ENCODE measurements around the gene PSEN2.

PSEN2 gene

GRCh38 chr1:226865590-226865989 is 4.8 kb upstream of the PSEN2 start:
- DNase-seq (ENCODE audit: low read depth): no peak

GRCh38 chr1:226867461-226868054 is 2.9 kb upstream of the PSEN2 start:
- DNase-seq (ENCODE audit: low read depth): no peak

- no peak for DNase-seq (ENCODE audit: low read depth)
Measured at GRCh38 chr1:226868726-226869125, 1.7 kb upstream of the PSEN2 start.

- peak; percentile 3 for DNase-seq (ENCODE audit: low read depth)
Measured at GRCh38 chr1:226870026-226870400, 403 bp upstream of the PSEN2 start.

DNA sequence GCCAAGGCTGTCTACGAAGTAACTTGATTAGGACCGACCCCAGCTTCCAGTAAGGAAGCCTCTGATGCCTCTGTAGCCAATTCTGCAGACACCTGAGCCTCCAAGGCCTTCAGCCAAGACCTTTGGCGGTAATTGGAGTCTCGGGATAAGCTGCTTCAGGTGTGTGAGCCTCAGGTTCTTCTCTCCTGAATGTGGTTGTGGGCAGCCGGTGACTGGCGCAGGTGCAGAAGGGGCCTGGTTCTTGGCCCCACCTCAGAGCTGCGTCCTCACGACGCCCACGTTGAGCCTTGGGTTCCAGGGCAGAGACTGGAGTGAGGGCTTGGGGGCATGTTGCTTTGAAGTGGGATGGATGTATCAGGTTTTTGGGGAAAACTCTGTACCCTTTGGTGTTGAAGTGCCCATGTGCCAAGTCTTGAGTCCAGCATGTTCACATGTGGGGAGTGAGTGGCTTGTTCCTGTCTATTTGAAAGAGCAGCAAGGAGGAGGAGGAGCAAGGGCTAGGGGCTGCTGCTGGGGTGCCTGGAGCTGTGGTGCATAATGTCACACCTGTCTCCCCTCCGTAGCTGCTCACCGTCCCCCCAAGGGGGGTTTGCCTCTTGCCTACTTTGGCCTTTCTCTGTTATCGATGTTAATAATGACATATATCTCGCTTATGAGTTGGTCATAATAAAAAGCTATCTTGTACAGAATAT is 1.4 kb downstream of the PSEN2 start:
- no peak for DNase-seq (ENCODE audit: low read depth)

- DNase-seq (ENCODE audit: low read depth): peak; percentile 4
Measured at GRCh38 chr1:226872437-226872836, 2.0 kb downstream of the PSEN2 start.

DNA sequence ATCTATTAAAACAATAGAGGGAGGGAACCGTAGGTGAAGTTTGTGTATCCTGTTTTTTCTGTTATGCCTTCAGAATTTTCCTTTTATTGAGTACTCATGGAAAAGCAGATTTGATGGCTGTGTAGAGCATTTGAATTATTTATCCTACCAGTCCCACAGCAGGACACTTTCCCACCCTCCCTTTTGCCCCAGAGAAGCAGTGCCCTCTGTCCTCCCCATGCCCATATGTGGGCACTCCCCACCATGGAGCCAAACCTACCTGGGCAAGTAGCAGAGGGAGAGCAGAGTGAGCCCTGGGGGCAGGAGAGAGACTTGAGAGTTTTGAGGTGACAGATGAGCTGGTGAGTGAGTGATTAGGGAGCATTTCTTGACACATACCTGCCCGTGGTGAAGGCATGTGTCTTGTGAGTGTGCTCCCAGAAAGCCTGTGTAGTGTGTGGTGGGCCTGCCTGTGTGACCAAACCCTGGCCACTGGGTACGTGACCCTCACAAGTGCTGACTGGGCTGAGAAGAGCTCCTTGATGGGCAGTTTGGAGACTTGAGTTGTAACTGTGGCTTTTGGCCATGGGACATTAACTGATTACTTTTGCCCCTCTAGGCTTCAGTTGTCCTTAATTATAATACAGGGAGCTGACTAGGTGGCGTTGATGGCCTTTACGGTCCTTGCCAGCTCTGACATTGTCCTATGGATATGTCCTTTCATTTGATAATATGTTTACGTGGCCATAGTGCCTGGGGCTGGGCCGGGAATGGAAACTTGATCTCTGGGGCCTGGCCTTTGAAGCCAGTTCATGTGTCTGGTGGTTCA is 3.6 kb downstream of the PSEN2 start:
- DNase-seq (ENCODE audit: low read depth): no peak

DNA sequence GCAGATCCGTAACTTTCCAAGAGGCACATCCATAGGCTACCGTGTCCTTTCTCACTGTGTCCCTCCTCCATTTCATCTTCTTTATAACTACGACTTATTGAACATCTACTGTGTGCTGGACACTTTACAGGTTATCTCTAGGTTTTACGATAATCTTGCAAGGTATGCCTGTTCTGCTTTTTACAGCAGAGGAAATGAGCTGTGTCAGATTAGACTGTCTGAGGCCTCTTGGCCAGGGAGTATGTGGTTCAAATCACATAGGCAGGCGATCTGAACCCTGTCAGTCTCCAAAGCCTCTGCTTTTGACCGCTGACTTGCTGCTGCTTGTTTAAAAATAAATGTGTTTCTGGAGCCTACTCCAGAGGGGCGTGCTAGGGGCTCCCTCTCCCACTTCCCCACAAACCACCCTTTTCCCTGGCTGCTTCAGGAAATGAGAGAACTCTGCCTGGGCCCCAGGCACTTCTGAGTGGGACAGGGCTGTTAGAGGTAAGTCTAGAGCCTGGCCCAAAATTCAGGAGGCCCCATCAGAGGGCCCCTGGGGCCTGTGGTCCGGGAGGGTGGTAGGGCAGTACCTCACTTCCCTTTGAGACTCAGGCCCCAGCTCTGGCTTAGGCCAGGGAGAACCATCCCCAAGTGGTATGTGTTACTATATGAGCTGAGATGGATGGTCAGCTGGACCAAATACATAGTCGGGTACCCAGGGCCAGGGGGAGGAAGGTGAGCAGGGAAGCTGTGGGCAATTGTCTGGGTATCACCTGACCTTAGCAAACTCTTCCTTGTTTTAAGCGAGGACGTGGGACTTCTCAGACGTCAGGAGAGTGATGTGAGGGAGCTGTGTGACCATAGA is 4.4 kb downstream of the PSEN2 start:
- no peak for DNase-seq (ENCODE audit: low read depth)

- peak; percentile 69 for DNase-seq (ENCODE audit: low read depth)
Measured at GRCh38 chr1:226875641-226876295, 5.4 kb downstream of the PSEN2 start.

DNA sequence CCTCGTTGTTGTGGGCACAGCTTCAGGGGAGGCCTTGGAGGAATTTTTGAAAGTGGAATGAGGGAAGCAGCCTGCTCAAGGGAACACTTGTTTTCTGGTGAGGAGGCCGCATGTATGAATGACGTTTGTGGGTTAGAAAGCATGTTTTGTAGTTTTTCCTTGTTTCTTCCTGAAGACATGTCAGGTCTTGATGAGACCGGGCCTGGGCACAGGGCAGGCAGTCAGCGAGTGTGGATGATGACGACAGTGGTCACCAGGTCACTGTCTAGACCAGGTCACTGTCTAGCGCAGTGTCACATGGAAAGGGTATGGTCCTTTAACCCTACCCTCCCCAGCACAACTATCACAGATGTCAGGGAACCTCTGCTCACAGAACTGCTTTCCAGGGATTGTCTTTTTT is 7.3 kb downstream of the PSEN2 start:
- DNase-seq (ENCODE audit: low read depth): no peak

GRCh38 chr1:226880372-226881287 is 10.2 kb downstream of the PSEN2 start:
- no peak for DNase-seq (ENCODE audit: low read depth)

GRCh38 chr1:226881515-226882185 is 11.2 kb downstream of the PSEN2 start:
- DNase-seq (ENCODE audit: low read depth): no peak

- no peak for DNase-seq (ENCODE audit: low read depth)
Measured at GRCh38 chr1:226882187-226882586, 11.8 kb downstream of the PSEN2 start.

GRCh38 chr1:226882631-226883409 is 12.4 kb downstream of the PSEN2 start:
- DNase-seq (ENCODE audit: low read depth): peak; percentile 42

DNA sequence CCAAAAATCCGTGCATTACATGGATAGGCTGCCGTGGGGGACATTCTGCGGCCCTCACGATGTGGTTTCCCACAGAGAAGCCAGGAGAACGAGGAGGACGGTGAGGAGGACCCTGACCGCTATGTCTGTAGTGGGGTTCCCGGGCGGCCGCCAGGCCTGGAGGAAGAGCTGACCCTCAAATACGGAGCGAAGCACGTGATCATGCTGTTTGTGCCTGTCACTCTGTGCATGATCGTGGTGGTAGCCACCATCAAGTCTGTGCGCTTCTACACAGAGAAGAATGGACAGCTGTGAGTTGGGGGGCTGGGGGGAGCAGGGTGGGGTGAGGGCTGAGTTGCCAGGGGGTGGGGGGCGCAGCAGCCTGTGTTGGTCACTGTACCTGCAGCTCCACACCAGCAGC is 13.2 kb downstream of the PSEN2 start:
- DNase-seq (ENCODE audit: low read depth): no peak

DNA sequence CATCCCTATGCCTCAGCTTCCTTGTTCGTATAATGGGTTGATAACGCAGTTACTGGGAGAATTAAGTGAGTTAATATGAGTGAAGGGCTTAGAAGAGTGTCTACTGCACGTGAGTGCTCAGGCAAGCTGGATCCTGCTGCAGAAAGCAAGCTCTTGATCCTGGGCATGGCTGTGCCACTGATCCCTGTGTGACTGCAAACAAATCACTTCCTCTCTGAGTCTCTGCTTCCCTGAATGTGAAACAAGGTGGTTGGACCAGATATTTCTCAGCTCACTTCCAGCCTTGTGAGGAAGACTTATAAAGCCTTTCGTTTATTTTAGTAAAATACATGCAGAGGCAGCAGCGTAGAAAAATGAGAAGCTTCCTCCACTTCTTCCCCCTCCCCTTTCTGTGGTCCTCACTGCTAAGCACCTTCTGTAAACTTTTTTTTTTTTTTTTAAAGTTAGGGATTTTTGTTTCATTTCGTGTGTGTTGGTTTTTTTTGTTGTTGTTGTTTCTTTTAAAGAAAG is 13.8 kb downstream of the PSEN2 start:
- no peak for DNase-seq (ENCODE audit: low read depth)

DNA sequence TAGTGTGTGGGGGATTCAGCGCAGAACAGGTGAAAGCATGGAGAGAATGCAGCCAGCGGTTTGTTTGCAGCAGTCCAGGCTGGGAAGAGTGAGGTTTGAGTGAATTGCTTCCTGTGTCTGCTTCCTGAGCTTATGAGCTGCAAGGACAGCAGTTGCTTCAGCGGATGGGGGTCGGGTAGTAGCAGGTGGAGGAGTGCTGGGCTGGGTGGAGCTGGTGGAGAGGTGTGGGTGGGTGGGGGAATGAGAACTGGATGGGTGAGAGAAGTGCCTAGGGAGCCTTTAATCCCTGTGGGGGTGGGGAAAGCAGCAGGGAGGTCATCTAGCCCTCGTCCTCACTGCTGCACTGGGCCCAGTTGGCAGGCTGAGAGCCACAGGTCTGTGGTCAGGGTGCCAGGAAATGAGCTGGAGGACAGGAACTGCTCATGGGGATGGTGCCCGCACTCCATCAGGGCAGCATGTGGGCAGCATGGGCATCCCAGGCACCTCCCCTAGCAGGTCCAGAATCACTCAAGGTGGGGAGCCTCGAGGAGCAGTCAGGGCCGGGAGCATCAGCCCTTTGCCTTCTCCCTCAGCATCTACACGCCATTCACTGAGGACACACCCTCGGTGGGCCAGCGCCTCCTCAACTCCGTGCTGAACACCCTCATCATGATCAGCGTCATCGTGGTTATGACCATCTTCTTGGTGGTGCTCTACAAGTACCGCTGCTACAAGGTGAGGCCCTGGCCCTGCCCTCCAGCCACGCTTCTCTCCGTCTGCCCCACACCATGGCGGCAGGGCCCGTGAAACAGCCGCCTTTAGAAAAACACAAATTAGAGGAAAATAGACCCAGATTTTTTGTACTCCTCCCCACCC is 14.8 kb downstream of the PSEN2 start:
- DNase-seq (ENCODE audit: low read depth): no peak
